Measurements from ENCODE around the gene GTF3C1.

- TF ChIP-seq, protein P1, sequence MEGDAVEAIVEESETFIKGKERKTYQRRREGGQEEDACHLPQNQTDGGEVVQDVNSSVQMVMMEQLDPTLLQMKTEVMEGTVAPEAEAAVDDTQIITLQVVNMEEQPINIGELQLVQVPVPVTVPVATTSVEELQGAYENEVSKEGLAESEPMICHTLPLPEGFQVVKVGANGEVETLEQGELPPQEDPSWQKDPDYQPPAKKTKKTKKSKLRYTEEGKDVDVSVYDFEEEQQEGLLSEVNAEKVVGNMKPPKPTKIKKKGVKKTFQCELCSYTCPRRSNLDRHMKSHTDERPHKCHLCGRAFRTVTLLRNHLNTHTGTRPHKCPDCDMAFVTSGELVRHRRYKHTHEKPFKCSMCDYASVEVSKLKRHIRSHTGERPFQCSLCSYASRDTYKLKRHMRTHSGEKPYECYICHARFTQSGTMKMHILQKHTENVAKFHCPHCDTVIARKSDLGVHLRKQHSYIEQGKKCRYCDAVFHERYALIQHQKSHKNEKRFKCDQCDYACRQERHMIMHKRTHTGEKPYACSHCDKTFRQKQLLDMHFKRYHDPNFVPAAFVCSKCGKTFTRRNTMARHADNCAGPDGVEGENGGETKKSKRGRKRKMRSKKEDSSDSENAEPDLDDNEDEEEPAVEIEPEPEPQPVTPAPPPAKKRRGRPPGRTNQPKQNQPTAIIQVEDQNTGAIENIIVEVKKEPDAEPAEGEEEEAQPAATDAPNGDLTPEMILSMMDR (IDR thresholded peaks at IDR 0.05): no peak
- TF ChIP-seq ZFX (IDR thresholded peaks at IDR 0.05; ENCODE audit: borderline replicate concordance): no peak
Measured at GRCh38 chr16:27551036-27551435, 1.3 kb upstream of the GTF3C1 start.

Measured in 22Rv1 (cell line).